ENCODE data around the gene CRIP1. TPM values are rescaled to one million over a fixed set of nuclear protein-coding genes. Genes with fewer than 3 reads are reported as not detected.

The CRIP1 gene
- total and polyA plus RNA-seq, 8 donors = 3.5 to 149 (median 60.1) TPM; not detected in 1

- Histone ChIP-seq H3K4me1 (peaks cover 65 to 96% (median 87%) of the 10 kb centered on the region in 4 donors), H3K27me3 (peaks cover 0 to 43% (median 0%) of the 10 kb centered on the region in 3 donors), H3K36me3 (peaks cover 5 to 35% (median 26%) of the 10 kb centered on the region in 4 donors), H3K9me3 (no peaks in the 10 kb centered on the region), H3K27ac (peak overlapping the region; percentile 25 to 90 (median 77)), H3K4me3 (peak overlapping the region in 1 of 4 donors; percentile 3)
- TF ChIP-seq POLR2AphosphoS5 (IDR thresholded peaks at IDR 0.05) (no peak), CTCF (IDR thresholded peaks at IDR 0.05) (peak in 1 of 7 experiments; percentile 21)
- peak; percentile 58 to 71 for DNase-seq
- WGBS, 5 donors = 34 to 85% (median 36%) methylated on average over 5 to 12 of the region's 12 CpGs
- intact Hi-C loops (cut with DNase I; ENCODE audit: low total_unique reads) = no loop called here
Measured at GRCh38 chr14:105472486-105472991, 14.1 kb upstream of the CRIP1 start.

GRCh38 chr14:105473033-105473676 lies 13.5 kb upstream of the CRIP1 start:
- H3K27ac ChIP-seq = peak overlapping the region; percentile 67 to 90 (median 77)
- peaks cover 5 to 30% (median 20%) of the 10 kb centered on the region in 4 donors for H3K36me3 ChIP-seq
- peaks cover 65 to 94% (median 86%) of the 10 kb centered on the region in 4 donors for H3K4me1 ChIP-seq
- H3K27me3 ChIP-seq = peaks cover 0 to 49% (median 4%) of the 10 kb centered on the region in 3 donors
- intact Hi-C loops (cut with DNase I; ENCODE audit: low total_unique reads) = no loop called here
- H3K9me3 ChIP-seq = no peaks in the 10 kb centered on the region
- peak overlapping the region; percentile 61 to 86 (median 79) for H3K4me3 ChIP-seq
- WGBS, 5 donors = 10 to 22% (median 14%) methylated on average over 2 to 7 of the region's 7 CpGs
- TF ChIP-seq EP300 (IDR thresholded peaks at IDR 0.05) = no peak
- TF ChIP-seq POLR2A (IDR thresholded peaks at IDR 0.05) = no peak
- TF ChIP-seq POLR2AphosphoS5 (IDR thresholded peaks at IDR 0.05) = no peak
- no peak for TF ChIP-seq CTCF (IDR thresholded peaks at IDR 0.05)
- peak in 1 of 2 donors; percentile 74 for DNase-seq

GRCh38 chr14:105473677-105474482 lies 12.8 kb upstream of the CRIP1 start:
- 0 to 4% (median 1%) methylated on average over 17 to 60 of the region's 60 CpGs for WGBS, 5 donors
- no peaks in the 10 kb centered on the region for H3K9me3 ChIP-seq
- peak overlapping the region; percentile 76 to 90 (median 77) for H3K27ac ChIP-seq
- TF ChIP-seq EP300 (IDR thresholded peaks at IDR 0.05) (no peak), POLR2A (IDR thresholded peaks at IDR 0.05) (no peak), CTCF (IDR thresholded peaks at IDR 0.05) (no peak), POLR2AphosphoS5 (IDR thresholded peaks at IDR 0.05) (no peak)
- H3K4me1 ChIP-seq = peaks cover 58 to 94% (median 85%) of the 10 kb centered on the region in 4 donors
- peaks cover 0 to 56% (median 10%) of the 10 kb centered on the region in 3 donors for H3K27me3 ChIP-seq
- peak overlapping the region; percentile 61 to 86 (median 79) for H3K4me3 ChIP-seq
- peaks cover 5 to 30% (median 15%) of the 10 kb centered on the region in 4 donors for H3K36me3 ChIP-seq
- peak; percentile 85 to 97 for DNase-seq
- intact Hi-C loops (cut with DNase I; ENCODE audit: low total_unique reads) = no loop called here

Measured in stomach (tissue), 9 donors.